ENCODE measurements around the gene CNEP1R1. TPM values are rescaled to one million over a fixed set of nuclear protein-coding genes. Genes with fewer than 3 reads are reported as not detected.

The CNEP1R1 gene
- total and polyA plus RNA-seq, 2 of the 8 experiments (the other 6 are each of a cell fraction or from before 2014, with no cell fraction given) = 10.6 to 13.6 TPM

GRCh38 chr16:49987381-49987780 is 37.6 kb upstream of the CNEP1R1 start:
- H3K23ac ChIP-seq (ENCODE audit: insufficient read length) = no peak overlapping the region
- H3K27ac ChIP-seq (ENCODE audit: low read depth, low read length) = no peak overlapping the region
- no peak overlapping the region for H3K14ac ChIP-seq (ENCODE audit: insufficient read length)
- no peak overlapping the region for H3K9ac ChIP-seq (replicated peaks in 1 of 4; ENCODE audit: extremely low read depth in 1 of 4, low read depth in 3 of 4, low read length in 3 of 4)
- H4K20me1 ChIP-seq (replicated peaks in 1 of 2; ENCODE audit: control insufficient read depth in 1 of 2, insufficient read depth in 2 of 2, low read length in 2 of 2) = no peaks in the 10 kb centered on the region
- FAIRE-seq (peak; percentile 52), DNase-seq (ENCODE audit: low read depth in 1 of 2, low spot score in 2 of 2) (no peak)
- no peak overlapping the region for H4K8ac ChIP-seq (ENCODE audit: extremely low read depth, insufficient read depth, low read length)
- no peak overlapping the region for H3K4me3 ChIP-seq (ENCODE audit: extremely low read depth in 1 of 4, insufficient read depth in 2 of 4, low read depth in 3 of 4, low read length in 4 of 4)
- H3K56ac ChIP-seq (replicated peaks; ENCODE audit: insufficient read length, low read depth, low read length) = no peak overlapping the region
- no peak overlapping the region for H3K18ac ChIP-seq (ENCODE audit: extremely low read depth, low read length)
- 92% methylated on average over 5 of the region's 5 CpGs; no CpG with 5 or more reads in 1 of the 2 experiments for WGBS, 2 experiments (ENCODE audit: extremely low coverage in 1 of 2, insufficient coverage in 1 of 2, insufficient read length in 1 of 2, insufficient replicate concordance in 2 of 2, low coverage in 1 of 2, low lambda C conversion rate in 2 of 2, missing lambda C conversion rate in 1 of 2)
- no peak overlapping the region for H2BK15ac ChIP-seq (ENCODE audit: low read length)
- H2AK5ac ChIP-seq (ENCODE audit: low read depth, low read length) = no peak overlapping the region
- ChIA-PET POLR2A (ENCODE audit: partially characterized antibody) (no interaction called here), CTCF (ENCODE audit: partially characterized antibody) (interaction anchor here (1.1 kb wide), 1 partner anchor 382 kb away, joined by 3 read pairs; no protein-coding TSS in a partner anchor)
- no peak overlapping the region for H2AFZ ChIP-seq (ENCODE audit: low read length)
- H3K4ac ChIP-seq (replicated peaks; ENCODE audit: insufficient read length, low read depth, low read length) = no peak overlapping the region
- H3K4me1 ChIP-seq (replicated peaks in 1 of 4; ENCODE audit: control insufficient read depth in 3 of 4, insufficient read depth in 4 of 4, low read length in 3 of 4) = no peaks in the 10 kb centered on the region
- no peak overlapping the region for H2BK5ac ChIP-seq (ENCODE audit: low read depth, low read length)
- no peaks in the 10 kb centered on the region for H3K79me1 ChIP-seq (ENCODE audit: low read depth, low read length)
- H3K27me3 ChIP-seq (replicated peaks in 1 of 4; ENCODE audit: control insufficient read depth in 3 of 4, extremely low read depth in 1 of 4, insufficient read depth in 3 of 4, low read length in 3 of 4) = no peaks in the 10 kb centered on the region
- no peak overlapping the region for H2BK120ac ChIP-seq (replicated peaks; ENCODE audit: low read depth, low read length)
- no peaks in the 10 kb centered on the region for H3K23me2 ChIP-seq (ENCODE audit: low read depth, low read length)
- H3K4me2 ChIP-seq (ENCODE audit: insufficient read depth in 1 of 2, low read depth in 2 of 2, low read length in 2 of 2) = no peak overlapping the region
- no peaks in the 10 kb centered on the region for H3K9me3 ChIP-seq (ENCODE audit: insufficient read depth in 2 of 2, low read depth in 1 of 2, low read length in 1 of 2)
- no peak overlapping the region for H2BK20ac ChIP-seq (ENCODE audit: low read length)
- H3K79me2 ChIP-seq (ENCODE audit: control insufficient read depth in 1 of 2, insufficient read depth in 2 of 2, low read length in 2 of 2) = no peaks in the 10 kb centered on the region
- H3K36me3 ChIP-seq (ENCODE audit: control insufficient read depth in 2 of 4, insufficient read depth in 4 of 4, low read length in 3 of 4) = no peaks in the 10 kb centered on the region
- TF ChIP-seq HDAC2 (IDR thresholded peaks at IDR 0.05; ENCODE audit: borderline replicate concordance in 1 of 2, low read depth in 2 of 2, low read length in 2 of 2) (no peak), E2F6 (IDR thresholded peaks at IDR 0.05) (no peak), FOSL1 (IDR thresholded peaks at IDR 0.05; ENCODE audit: insufficient read depth, low read depth, low read length) (no peak), BRCA1 (IDR thresholded peaks at IDR 0.05; ENCODE audit: low read depth, low read length) (no peak), TAF1 (IDR thresholded peaks at IDR 0.05; ENCODE audit: low read depth, low read length) (no peak), PHF8 (conservative IDR thresholded peaks at IDR 0.05; ENCODE audit: low read depth, low read length) (no peak), RNF2 (IDR thresholded peaks at IDR 0.05; ENCODE audit: borderline replicate concordance, low read depth, low read length, missing control alignments, poor library complexity, severe bottlenecking) (no peak)
- TF ChIP-seq, protein P1, sequence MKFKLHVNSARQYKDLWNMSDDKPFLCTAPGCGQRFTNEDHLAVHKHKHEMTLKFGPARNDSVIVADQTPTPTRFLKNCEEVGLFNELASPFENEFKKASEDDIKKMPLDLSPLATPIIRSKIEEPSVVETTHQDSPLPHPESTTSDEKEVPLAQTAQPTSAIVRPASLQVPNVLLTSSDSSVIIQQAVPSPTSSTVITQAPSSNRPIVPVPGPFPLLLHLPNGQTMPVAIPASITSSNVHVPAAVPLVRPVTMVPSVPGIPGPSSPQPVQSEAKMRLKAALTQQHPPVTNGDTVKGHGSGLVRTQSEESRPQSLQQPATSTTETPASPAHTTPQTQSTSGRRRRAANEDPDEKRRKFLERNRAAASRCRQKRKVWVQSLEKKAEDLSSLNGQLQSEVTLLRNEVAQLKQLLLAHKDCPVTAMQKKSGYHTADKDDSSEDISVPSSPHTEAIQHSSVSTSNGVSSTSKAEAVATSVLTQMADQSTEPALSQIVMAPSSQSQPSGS (IDR thresholded peaks at IDR 0.05; ENCODE audit: low read length) = no peak
- H2BK12ac ChIP-seq (ENCODE audit: low read depth, low read length) = no peak overlapping the region
- no peak overlapping the region for H4K5ac ChIP-seq (ENCODE audit: insufficient read length, low read depth, low read length)
- H4K91ac ChIP-seq (replicated peaks; ENCODE audit: insufficient read length, low read length) = no peak overlapping the region
